Measurements from ENCODE around the gene LMOD1.
"Not testable (repeated sequence)": the region's sequence is repeated elsewhere in the genome, so short reads cannot be mapped to it uniquely, and the experiment has no call there.

The LMOD1 gene

GRCh38 chr1:201917362-201918033 is 28.9 kb downstream of the LMOD1 start:
- in situ Hi-C loops (cut with HindIII; ENCODE audit: low sequenced_read_pairs) = no loop called here

GRCh38 chr1:201916649-201917249 is 29.6 kb downstream of the LMOD1 start:
- in situ Hi-C loops (cut with HindIII; ENCODE audit: low sequenced_read_pairs) = no loop called here

GRCh38 chr1:201914456-201915235 is 31.7 kb downstream of the LMOD1 start:
- in situ Hi-C loops (cut with HindIII; ENCODE audit: low sequenced_read_pairs) = loop anchor here (5.0 kb wide), 3 partner anchors 33 to 397 kb away; partner anchors contain the start of gene LMOD1

- in situ Hi-C loops (cut with HindIII; ENCODE audit: low sequenced_read_pairs) = loop anchor here (5.0 kb wide), 3 partner anchors 34 to 396 kb away; partner anchors contain the start of gene LMOD1
These were observed 33.5 kb downstream of the LMOD1 start for GRCh38 chr1:201912832-201913231.

- in situ Hi-C loops (cut with HindIII; ENCODE audit: low sequenced_read_pairs) = loop anchor here (5.0 kb wide), 3 partner anchors 35 to 395 kb away; partner anchors contain the start of gene LMOD1
These were observed 34.3 kb downstream of the LMOD1 start for GRCh38 chr1:201911826-201912571.

- in situ Hi-C loops (cut with HindIII; ENCODE audit: low sequenced_read_pairs) = no loop called here
These were observed 38.7 kb downstream of the LMOD1 start for GRCh38 chr1:201907621-201908020.

GRCh38 chr1:201906336-201906735 is 40.0 kb downstream of the LMOD1 start:
- in situ Hi-C loops (cut with HindIII; ENCODE audit: low sequenced_read_pairs) = no loop called here

- in situ Hi-C loops (cut with HindIII; ENCODE audit: low sequenced_read_pairs) = no loop called here
These were observed 41.0 kb downstream of the LMOD1 start for GRCh38 chr1:201905234-201905890.

GRCh38 chr1:201904579-201904978 is 41.8 kb downstream of the LMOD1 start:
- in situ Hi-C loops (cut with HindIII; ENCODE audit: low sequenced_read_pairs) = no loop called here

- in situ Hi-C loops (cut with HindIII; ENCODE audit: low sequenced_read_pairs) = no loop called here
These were observed 43.2 kb downstream of the LMOD1 start for GRCh38 chr1:201903135-201903534.

- in situ Hi-C loops (cut with HindIII; ENCODE audit: low sequenced_read_pairs) = no loop called here
These were observed 44.1 kb downstream of the LMOD1 start for GRCh38 chr1:201902198-201902597.

GRCh38 chr1:201901036-201901435 is 45.3 kb downstream of the LMOD1 start:
- in situ Hi-C loops (cut with HindIII; ENCODE audit: low sequenced_read_pairs) = not testable (repeated sequence)

GRCh38 chr1:201900476-201900875 is 45.9 kb downstream of the LMOD1 start:
- in situ Hi-C loops (cut with HindIII; ENCODE audit: low sequenced_read_pairs) = no loop called here

GRCh38 chr1:201899683-201900429 is 46.5 kb downstream of the LMOD1 start:
- in situ Hi-C loops (cut with HindIII; ENCODE audit: low sequenced_read_pairs) = no loop called here

GRCh38 chr1:201898992-201899391 is 47.4 kb downstream of the LMOD1 start:
- in situ Hi-C loops (cut with HindIII; ENCODE audit: low sequenced_read_pairs) = no loop called here

GRCh38 chr1:201898240-201898894 is 48.0 kb downstream of the LMOD1 start:
- in situ Hi-C loops (cut with HindIII; ENCODE audit: low sequenced_read_pairs) = no loop called here

- in situ Hi-C loops (cut with HindIII; ENCODE audit: low sequenced_read_pairs) = no loop called here
These were observed 49.4 kb downstream of the LMOD1 start for GRCh38 chr1:201896951-201897391.

- in situ Hi-C loops (cut with HindIII; ENCODE audit: low sequenced_read_pairs) = no loop called here
These were observed 50.2 kb downstream of the LMOD1 start for GRCh38 chr1:201895913-201896807.
